Retina (tissue), 1 donor: ENCODE measurements around the gene MARK3.

ENCODE experiments used
- DNase-seq: peaks from one replicate; pipeline ENCODE4 v3.0.0-alpha.2; 2016

MARK3 gene

GRCh38 chr14:103398427-103399195 lies 13.4 kb downstream of the MARK3 start:
- no peak for DNase-seq

DNA sequence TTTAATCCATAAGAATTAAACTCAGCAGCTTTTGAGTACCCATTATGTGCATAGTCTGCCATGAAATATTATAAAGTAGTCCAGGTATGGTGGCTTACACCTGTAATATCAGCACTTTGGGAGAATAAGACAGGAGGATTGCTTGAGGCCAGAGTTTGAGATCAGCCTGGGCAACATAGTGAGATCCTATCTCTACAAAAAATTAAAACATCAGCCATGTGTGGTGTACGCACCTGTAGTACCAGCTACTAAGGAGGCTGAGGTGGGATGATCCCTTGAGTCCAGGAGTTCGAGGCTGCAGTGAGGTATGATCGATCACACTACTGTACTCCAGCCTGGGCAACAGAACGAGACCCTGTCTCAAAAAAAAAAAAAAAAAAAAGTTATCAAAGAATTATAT lies 15.3 kb downstream of the MARK3 start:
- DNase-seq = no peak

- DNase-seq = no peak
These were observed 16.3 kb downstream of the MARK3 start for GRCh38 chr14:103401223-103402214.

- no peak for DNase-seq
These were observed 17.5 kb downstream of the MARK3 start for GRCh38 chr14:103402695-103403094.

DNA sequence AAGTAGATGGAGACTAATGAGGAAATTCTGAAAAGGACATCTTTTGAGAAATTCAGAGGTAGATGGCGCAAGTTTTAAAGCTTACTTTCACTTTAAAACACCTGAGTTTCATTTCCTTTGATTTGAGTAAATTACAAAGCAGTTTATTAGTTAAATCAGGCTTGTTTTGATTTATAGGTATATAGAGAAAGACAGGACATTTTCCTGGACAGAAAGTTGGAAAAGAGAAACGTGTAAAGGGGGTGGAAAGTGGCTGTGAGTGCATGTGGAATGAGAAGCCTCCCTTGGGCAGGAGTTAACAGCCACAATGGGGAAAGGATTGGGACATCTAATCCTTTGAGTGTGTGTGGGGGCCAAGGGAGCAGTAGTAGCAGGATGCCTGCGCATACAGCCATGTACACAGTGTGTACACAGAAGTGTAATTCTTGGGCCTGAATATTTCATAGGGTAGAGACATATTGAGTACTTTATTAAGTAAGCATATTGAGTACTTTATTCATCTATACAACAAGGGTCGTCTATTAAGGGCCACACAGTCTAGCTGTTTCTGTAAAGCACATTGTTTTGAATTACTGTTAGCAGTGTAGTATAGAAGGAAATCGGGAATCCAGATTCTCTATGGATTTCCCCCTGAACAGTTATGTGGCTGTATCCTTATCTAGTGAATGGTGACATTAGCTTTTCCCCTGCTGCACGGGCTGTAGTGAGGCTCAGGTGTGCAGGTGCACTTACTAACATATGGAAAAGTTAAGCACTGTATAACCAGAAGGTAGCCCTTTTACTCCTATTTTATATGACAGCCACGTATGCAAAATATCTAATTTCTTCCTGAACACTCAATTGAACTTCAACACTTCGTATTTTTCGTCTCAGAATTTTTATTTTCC lies 19.1 kb downstream of the MARK3 start:
- DNase-seq = no peak

- DNase-seq = no peak
These were observed 19.7 kb downstream of the MARK3 start for GRCh38 chr14:103404920-103405319.

- DNase-seq = no peak
These were observed 23.4 kb downstream of the MARK3 start for GRCh38 chr14:103408491-103409155.

DNA sequence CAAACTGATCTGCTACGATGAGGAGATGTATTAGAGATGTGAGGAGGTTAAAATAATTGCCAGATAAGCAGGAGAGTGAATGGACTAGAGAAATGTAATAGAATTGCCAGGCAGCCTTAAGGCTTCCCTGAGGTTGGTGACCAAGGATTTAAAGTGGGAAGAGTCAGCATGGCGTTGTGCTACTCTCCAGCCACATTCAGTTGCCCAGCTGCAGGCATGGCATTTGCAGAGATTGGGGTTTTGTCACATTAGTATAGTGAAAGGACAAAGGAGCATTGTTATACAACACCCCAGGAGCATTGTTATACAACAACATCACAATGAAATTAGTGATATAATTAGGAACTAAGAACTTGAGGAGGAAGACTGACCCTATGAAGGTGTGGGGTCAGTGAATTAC lies 31.7 kb downstream of the MARK3 start:
- no peak for DNase-seq

DNA sequence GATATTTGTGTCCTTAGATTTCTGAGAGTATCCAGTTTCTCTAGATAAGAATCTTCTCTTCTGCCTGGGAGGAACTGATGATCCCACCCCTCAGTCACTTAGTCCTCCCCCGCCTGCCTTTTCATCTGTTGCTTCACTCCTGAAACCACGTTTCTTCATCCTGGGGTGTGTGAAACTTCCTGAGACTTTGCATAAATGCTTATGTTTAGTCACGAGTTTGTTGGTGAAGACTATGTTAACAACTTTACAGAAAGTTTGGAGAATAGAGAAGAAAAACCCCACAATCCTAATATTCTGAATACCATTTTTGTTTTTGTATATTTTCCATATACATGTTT lies 33.2 kb downstream of the MARK3 start:
- DNase-seq = no peak

DNA sequence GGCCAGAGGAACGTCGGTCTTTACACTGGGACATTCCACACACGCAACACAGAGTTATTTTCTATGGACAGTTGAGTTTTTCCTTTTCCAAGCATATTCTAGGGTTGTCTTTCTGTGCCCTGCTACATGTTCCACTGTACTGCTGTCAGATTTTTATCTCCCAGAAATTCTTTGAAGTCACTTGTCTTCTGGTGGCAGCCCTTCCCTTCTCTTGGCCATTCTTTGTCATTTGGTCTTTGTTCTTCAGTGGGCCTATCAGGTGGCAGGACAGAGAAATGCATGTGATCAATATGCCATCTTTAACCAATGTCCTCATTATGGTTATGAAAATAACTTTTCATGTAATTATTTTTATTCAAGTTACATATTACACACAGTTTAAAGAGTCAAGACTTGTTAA lies 36.3 kb downstream of the MARK3 start:
- no peak for DNase-seq

- DNase-seq = no peak
These were observed 37.8 kb downstream of the MARK3 start for GRCh38 chr14:103423050-103423461.

DNA sequence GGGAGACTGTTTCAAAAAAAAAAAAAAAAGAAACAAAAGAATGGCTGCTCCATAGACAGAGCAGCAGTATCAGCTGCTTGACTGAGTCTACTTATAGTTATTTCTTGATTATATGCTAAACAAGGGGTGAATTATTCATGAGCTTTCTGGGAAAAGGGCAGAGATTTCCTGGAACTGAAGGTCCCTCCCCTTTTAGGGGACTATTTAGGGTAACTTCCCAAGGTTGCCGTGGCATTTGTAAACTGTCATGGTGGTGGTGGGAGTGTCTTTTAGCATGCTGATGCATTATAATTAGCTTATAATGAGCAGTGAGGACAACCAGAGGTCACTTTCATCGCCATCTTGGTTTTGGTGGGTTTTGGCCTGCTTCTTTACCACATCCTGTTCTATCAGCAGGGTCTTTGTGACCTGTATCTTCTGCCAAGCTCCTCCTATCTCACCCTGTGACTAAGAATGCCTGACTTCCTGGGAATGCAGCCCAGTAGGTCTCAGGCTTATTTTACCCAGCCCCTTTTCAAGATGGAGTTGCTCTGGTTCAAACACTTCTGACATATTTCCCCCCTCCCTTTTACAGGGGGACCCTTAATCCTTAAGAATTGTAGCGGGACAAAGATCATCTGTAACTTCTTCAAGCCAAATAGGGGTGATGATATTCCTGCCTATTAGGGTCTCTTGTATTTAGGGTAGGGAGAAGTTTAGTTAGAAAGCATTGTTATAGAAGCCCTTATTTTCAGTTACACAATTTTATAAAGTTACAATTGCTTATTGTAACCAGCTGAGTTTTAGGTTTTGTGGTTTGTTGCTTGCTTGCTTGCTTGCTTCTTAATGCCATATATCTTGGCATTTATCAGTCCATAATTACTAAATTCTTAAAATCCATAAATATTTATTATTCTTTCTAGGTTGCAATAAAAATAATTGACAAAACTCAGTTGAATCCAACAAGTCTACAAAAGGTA lies 42.5 kb downstream of the MARK3 start:
- DNase-seq = no peak

DNA sequence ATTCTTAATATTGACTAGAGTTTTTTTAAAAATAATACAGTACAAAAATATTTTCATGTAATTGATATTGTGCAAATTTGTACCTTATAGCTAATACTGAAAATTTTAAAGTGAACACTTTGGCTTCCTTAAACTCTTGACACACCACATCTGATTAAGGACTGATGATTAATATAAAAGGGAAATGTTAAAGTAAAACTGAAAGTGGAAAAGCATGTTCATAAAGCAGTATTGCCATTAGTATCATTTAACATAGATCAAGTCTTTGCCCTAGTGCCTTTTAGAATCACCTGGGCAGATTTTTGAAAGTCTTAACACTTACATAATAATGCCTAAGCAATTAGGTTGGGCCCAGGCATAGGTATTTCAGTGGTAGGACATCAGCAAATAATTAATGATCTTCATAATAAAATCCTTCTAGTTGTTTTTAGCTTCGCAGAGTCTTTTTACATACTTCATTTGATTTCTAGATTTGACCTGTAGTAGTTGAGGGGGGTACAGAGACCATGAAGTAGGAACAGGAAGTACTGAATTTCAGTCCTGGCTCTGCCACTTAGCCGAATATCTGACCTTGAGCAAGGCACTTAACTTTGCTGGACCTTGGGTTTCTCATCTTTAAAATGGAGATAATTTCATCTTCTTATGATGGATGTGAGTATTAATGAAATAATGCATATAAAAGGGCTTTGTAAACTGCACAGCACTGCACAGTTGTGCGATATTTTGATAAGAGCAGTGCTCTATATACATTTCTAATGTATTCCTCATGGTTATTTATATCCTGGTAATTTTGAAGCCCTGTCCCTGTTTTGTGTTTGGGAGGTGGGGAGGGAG lies 43.7 kb downstream of the MARK3 start:
- no peak for DNase-seq

- DNase-seq = no peak
These were observed 45.1 kb downstream of the MARK3 start for GRCh38 chr14:103430358-103430757.

- DNase-seq = no peak
These were observed 47.4 kb downstream of the MARK3 start for GRCh38 chr14:103432627-103433026.

- no peak for DNase-seq
These were observed 48.8 kb downstream of the MARK3 start for GRCh38 chr14:103433916-103434563.

DNA sequence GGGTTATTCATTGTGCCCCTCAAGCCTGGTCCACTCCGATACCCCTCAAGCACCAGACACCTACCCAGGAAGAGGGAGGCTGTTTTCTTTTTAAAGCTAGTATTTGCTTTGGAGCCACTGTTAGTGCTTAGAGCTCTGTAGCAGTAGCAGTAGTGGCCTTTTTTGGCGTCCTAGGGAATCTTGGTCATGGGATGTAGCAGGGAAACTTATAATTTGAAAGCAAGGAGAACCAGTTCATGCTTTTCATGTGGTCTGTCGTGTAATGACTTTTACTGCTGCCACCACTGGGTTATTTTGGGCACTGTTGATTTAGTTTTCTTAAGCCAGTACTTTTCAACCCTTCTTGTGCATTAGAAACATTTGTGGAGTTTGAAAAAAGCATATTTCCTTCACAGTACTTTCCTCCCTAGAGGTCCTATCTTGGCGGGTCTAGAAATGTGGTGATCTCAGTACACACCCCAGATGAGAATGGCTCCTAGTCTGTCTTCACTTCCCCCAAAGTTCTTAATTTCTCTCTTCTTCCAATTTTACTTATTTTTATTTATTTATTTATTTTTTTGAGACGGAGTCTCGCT lies 49.7 kb downstream of the MARK3 start:
- DNase-seq = no peak

DNA sequence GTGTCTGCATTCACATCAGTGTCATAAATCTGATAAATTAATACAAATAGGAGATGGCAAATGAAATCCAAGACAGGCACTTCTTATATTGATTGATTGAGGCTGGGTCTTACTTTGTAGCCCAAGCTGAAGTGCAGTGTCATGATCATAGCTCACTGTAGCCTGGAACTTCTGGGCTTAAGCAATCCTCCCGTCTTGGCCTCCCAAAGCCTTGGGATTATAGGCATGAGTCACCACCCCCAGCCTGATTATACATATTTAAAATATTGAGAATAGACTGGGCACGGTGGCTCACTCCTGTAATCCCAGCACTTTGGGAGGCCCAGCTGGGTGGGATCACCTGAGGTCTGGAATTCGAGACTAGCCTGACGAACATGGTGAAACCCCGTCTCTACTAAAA lies 51.3 kb downstream of the MARK3 start:
- no peak for DNase-seq

DNA sequence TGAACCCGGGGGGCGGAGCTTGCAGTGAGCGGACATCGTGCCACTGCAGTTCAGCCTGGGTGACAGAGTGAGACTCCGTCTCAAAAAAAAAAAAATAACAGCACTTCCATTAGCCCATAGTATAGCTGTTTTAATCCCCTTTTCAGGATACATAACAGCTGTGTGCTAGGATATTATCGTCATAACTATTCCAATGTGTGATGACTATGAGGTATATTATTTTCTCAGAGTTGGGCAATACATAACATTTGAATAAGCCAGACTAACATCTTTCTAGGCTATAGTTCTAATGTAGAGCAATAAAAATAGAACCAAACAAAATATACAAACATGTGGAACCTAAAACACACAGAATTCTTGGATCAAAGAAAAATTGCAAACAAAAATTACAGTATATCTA lies 57.1 kb downstream of the MARK3 start:
- DNase-seq = no peak
